H1 (cell line): Measurements from ENCODE around the gene PREB. TPM values are rescaled to one million over a fixed set of nuclear protein-coding genes. Genes with fewer than 3 reads are reported as not detected.

ENCODE experiments used
- CTCF ChIA-PET: fragments of 300-600 bp; sonication (Branson Sonifier 250); formaldehyde crosslinking; loops from one replicate; lab custom pipeline; 2021; ENCODE audit not compliant: partially characterized antibody; lab: Charles Lee
- POLR2A ChIA-PET: fragments of 300-600 bp; sonication (Branson Sonifier 250); formaldehyde crosslinking; loops from one replicate; lab custom pipeline; 2021; ENCODE audit warnings: inconsistent platforms; ENCODE audit not compliant: partially characterized antibody; lab: Charles Lee
- DNase-seq, 2 experiments: peaks; one replicate each; pipeline versions ENCODE4 v3.0.0 to v3.0.0-alpha.2; 2010 to 2022; ENCODE audit warnings: low spot score in 2 of 2, low read depth in 1 of 2, mixed read lengths in 1 of 2
- FAIRE-seq: peaks from 2 replicates; lab custom pipeline; 2011; peaks lifted over from hg19 to GRCh38; lab: Jason Lieb, UNC
- H2AFZ ChIP-seq: 2 replicates; pipeline ENCODE4 v1.8.1; 2012; ENCODE audit warnings: low read length, inconsistent platforms
- H2AK5ac ChIP-seq: 2 replicates; pipeline ENCODE4 v1.6.1; 2013; ENCODE audit warnings: low read depth, low read length
- H2BK120ac ChIP-seq: replicated peaks from 2 replicates; pipeline ENCODE3; 2013; ENCODE audit warnings: low read depth, low read length, inconsistent platforms
- H2BK12ac ChIP-seq: 2 replicates; pipeline ENCODE4 v1.6.1; 2013; ENCODE audit warnings: low read depth, low read length
- H2BK15ac ChIP-seq: 2 replicates; pipeline ENCODE4 v1.6.1; 2013; ENCODE audit warnings: low read length
- H2BK20ac ChIP-seq: 2 replicates; pipeline ENCODE4 v1.6.1; 2013; ENCODE audit warnings: low read length
- H2BK5ac ChIP-seq: 2 replicates; pipeline ENCODE4 v1.6.1; 2013; ENCODE audit warnings: low read depth, low read length
- H3K14ac ChIP-seq: 2 replicates; pipeline ENCODE4 v1.6.1; 2013; ENCODE audit warnings: inconsistent platforms; ENCODE audit not compliant: insufficient read length
- H3K18ac ChIP-seq: 2 replicates; pipeline ENCODE4 v1.6.1; 2013; ENCODE audit warnings: low read length; ENCODE audit errors: extremely low read depth
- H3K23ac ChIP-seq: 2 replicates; pipeline ENCODE4 v1.6.1; 2013; ENCODE audit warnings: inconsistent platforms; ENCODE audit not compliant: insufficient read length
- H3K23me2 ChIP-seq: 2 replicates; pipeline ENCODE4 v1.6.1; 2013; ENCODE audit warnings: low read depth, low read length
- H3K27ac ChIP-seq: 2 replicates; pipeline ENCODE4 v1.6.1; 2011; ENCODE audit warnings: low read depth, low read length, inconsistent platforms
- H3K27me3 ChIP-seq, 4 experiments: replicated peaks in 1 of 4; 1 replicate in 1 of 4; 2 replicates in 3 of 4; pipeline versions ENCODE4 v1.6.1 to v1.8.1; 2011 to 2013; ENCODE audit warnings: low read length in 3 of 4, mild to moderate bottlenecking in 3 of 4, inconsistent platforms in 2 of 4, mixed read lengths in 2 of 4, moderate library complexity in 1 of 4; ENCODE audit not compliant: control insufficient read depth in 3 of 4, insufficient read depth in 3 of 4; ENCODE audit errors: extremely low read depth in 1 of 4
- H3K36me3 ChIP-seq, 4 experiments: 2 replicates each; pipeline versions ENCODE4 v1.6.1 to v1.8.1; 2011 to 2013; ENCODE audit warnings: mild to moderate bottlenecking in 4 of 4, low read length in 3 of 4, moderate library complexity in 2 of 4, control low read depth in 1 of 4, inconsistent platforms in 1 of 4; ENCODE audit not compliant: insufficient read depth in 4 of 4, control insufficient read depth in 2 of 4
- H3K4ac ChIP-seq: replicated peaks from 2 replicates; pipeline ENCODE3; 2013; ENCODE audit warnings: low read length, low read depth, mixed read lengths, inconsistent platforms; ENCODE audit not compliant: insufficient read length
- H3K4me1 ChIP-seq, 4 experiments: replicated peaks in 1 of 4; 1 replicate in 1 of 4; 2 replicates in 3 of 4; pipeline versions ENCODE4 v1.6.1 to v1.8.1; 2011 to 2013; ENCODE audit warnings: low read length in 3 of 4, inconsistent platforms in 2 of 4, mixed read lengths in 1 of 4; ENCODE audit not compliant: insufficient read depth in 4 of 4, control insufficient read depth in 3 of 4
- H3K4me2 ChIP-seq, 2 experiments: 2 replicates each; pipeline versions ENCODE4 v1.6.1 to v1.8.1; 2011 to 2013; ENCODE audit warnings: low read depth in 2 of 2, low read length in 2 of 2, control low read depth in 1 of 2, inconsistent platforms in 1 of 2, mild to moderate bottlenecking in 1 of 2; ENCODE audit not compliant: insufficient read depth in 1 of 2
- H3K4me3 ChIP-seq, 4 experiments: fragments of 200-600, 300-600 bp in 1 of 4; sonication (generic), shearing (Covaris generic), sonication (Bioruptor Twin) in 1 of 4; 2 replicates each; pipeline versions ENCODE4 v1.5.1 to v1.8.1; 2011 to 2016; ENCODE audit warnings: low read length in 4 of 4, low read depth in 3 of 4, control low read depth in 2 of 4, inconsistent platforms in 2 of 4, mild to moderate bottlenecking in 2 of 4, mixed read lengths in 1 of 4, moderate library complexity in 1 of 4; ENCODE audit not compliant: insufficient read depth in 2 of 4; ENCODE audit errors: extremely low read depth in 1 of 4
- H3K56ac ChIP-seq: replicated peaks from 2 replicates; pipeline ENCODE3; 2013; ENCODE audit warnings: low read depth, mild to moderate bottlenecking, mixed read lengths, low read length, inconsistent platforms; ENCODE audit not compliant: insufficient read length
- H3K79me1 ChIP-seq: 2 replicates; pipeline ENCODE4 v1.6.1; 2013; ENCODE audit warnings: low read depth, low read length, control low read depth
- H3K79me2 ChIP-seq, 2 experiments: 2 replicates each; pipeline versions ENCODE4 v1.6.1 to v1.8.1; 2012 to 2013; ENCODE audit warnings: low read length in 2 of 2, mild to moderate bottlenecking in 2 of 2, inconsistent platforms in 1 of 2; ENCODE audit not compliant: insufficient read depth in 2 of 2, control insufficient read depth in 1 of 2
- H3K9ac ChIP-seq, 4 experiments: replicated peaks in 1 of 4; 1 replicate in 1 of 4; 2 replicates in 3 of 4; pipeline versions ENCODE4 v1.6.1 to v1.8.1; 2011 to 2013; ENCODE audit warnings: low read depth in 3 of 4, low read length in 3 of 4, control low read depth in 2 of 4, mild to moderate bottlenecking in 2 of 4, moderate library complexity in 2 of 4, inconsistent platforms in 1 of 4; ENCODE audit errors: extremely low read depth in 1 of 4
- H3K9me3 ChIP-seq, 2 experiments: 2 replicates each; pipeline versions ENCODE4 v1.6.1 to v1.8.1; 2012 to 2013; ENCODE audit warnings: mild to moderate bottlenecking in 2 of 2, moderate library complexity in 2 of 2, control low read depth in 1 of 2, inconsistent platforms in 1 of 2, low read depth in 1 of 2, low read length in 1 of 2, mixed read lengths in 1 of 2; ENCODE audit not compliant: insufficient read depth in 2 of 2
- H4K20me1 ChIP-seq, 2 experiments: replicated peaks in 1 of 2; 2 replicates each; pipeline versions ENCODE3 to v1.8.1; 2011 to 2013; ENCODE audit warnings: inconsistent platforms in 2 of 2, low read length in 2 of 2, mild to moderate bottlenecking in 1 of 2; ENCODE audit not compliant: insufficient read depth in 2 of 2, control insufficient read depth in 1 of 2
- H4K5ac ChIP-seq: 2 replicates; pipeline ENCODE4 v1.6.1; 2013; ENCODE audit warnings: low read length, low read depth, mixed read lengths, inconsistent platforms; ENCODE audit not compliant: insufficient read length
- H4K8ac ChIP-seq: 2 replicates; pipeline ENCODE4 v1.8.0; 2013; ENCODE audit warnings: mild to moderate bottlenecking, moderate library complexity, low read length, inconsistent platforms; ENCODE audit not compliant: insufficient read depth; ENCODE audit errors: extremely low read depth
- H4K91ac ChIP-seq: replicated peaks from 2 replicates; pipeline ENCODE3; 2013; ENCODE audit warnings: low read length, mixed read lengths, inconsistent platforms; ENCODE audit not compliant: insufficient read length
- KDM5A ChIP-seq: fragments of 200-600 bp; IDR thresholded peaks from 2 replicates; pipeline ENCODE4 v1.7.1; 2012; ENCODE audit warnings: mild to moderate bottlenecking, low read length, inconsistent platforms, mixed read lengths
- RFX5 ChIP-seq: IDR thresholded peaks from 2 replicates; pipeline ENCODE4 v1.6.1; 2011; ENCODE audit warnings: low read depth, low read length, improper control_type of control experiment, borderline replicate concordance
- SAP30 ChIP-seq: fragments of 300-600 bp; sonication (generic); IDR thresholded peaks from 2 replicates; pipeline ENCODE4 v1.7.1; 2012; ENCODE audit warnings: low read length, moderate library complexity, mild to moderate bottlenecking, inconsistent platforms; ENCODE audit not compliant: insufficient read depth, insufficient replicate concordance
- SIN3A ChIP-seq, 2 experiments: IDR thresholded peaks in 1 of 2; conservative IDR thresholded peaks in 1 of 2; 2 replicates each; pipeline ENCODE4 v1.6.1; 2011 to 2012; ENCODE audit warnings: low read length in 2 of 2, improper control_type of control experiment in 1 of 2, low read depth in 1 of 2, mild to moderate bottlenecking in 1 of 2
- TEAD4 ChIP-seq: IDR thresholded peaks from 2 replicates; pipeline ENCODE4 v1.6.1; 2012; ENCODE audit warnings: low read depth, low read length, inconsistent platforms, mixed read lengths
- YY1 ChIP-seq: IDR thresholded peaks from 2 replicates; pipeline ENCODE4 v1.6.1; 2011; ENCODE audit warnings: low read depth, mild to moderate bottlenecking, low read length
- WGBS, 2 experiments: shearing (Covaris generic) in 1 of 2; methylation state at CpG; one replicate each; pipeline versions ENCODE4 v1.1.6 to v1.1.7; 2013 to 2015; ENCODE audit warnings: low lambda C conversion rate in 2 of 2, mixed read lengths in 2 of 2, inconsistent platforms in 1 of 2, low coverage in 1 of 2, missing lambda C conversion rate in 1 of 2; ENCODE audit not compliant: insufficient replicate concordance in 2 of 2, insufficient coverage in 1 of 2, insufficient read length in 1 of 2; ENCODE audit errors: extremely low coverage in 1 of 2, missing lambda C conversion rate in 1 of 2; 5-methylcytosine and 5-hydroxymethylcytosine counted together
- polyA plus RNA-seq, 7 experiments: library from polyadenylated mRNA; depleted of rRNA in 3 of 7; stranded (reverse) in 5 of 7; unstranded in 2 of 7; fragments of >200 nt in 5 of 7; fragments of 200-250 nt in 2 of 7; gene quantifications; 1 replicate in 5 of 7; 2 replicates in 1 of 7; 4 replicates in 1 of 7; pipeline versions ENCODE4 v1.2.1 to v1.2.3, GENCODE V29; 2011 to 2013; ENCODE audit warnings: missing spikeins in 2 of 7, mixed read lengths in 2 of 7
- total RNA-seq: library from RNA; stranded (reverse); fragmentation: NEBNext Ultra II Directional; extraction: Animal tissue kit (Norgen Biotek cat#: 25700); gene quantifications from 2 replicates; pipeline ENCODE4 v1.2.1, GENCODE V29; 2021

Gene PREB
- total and polyA plus RNA-seq, 2 of the 8 experiments (the other 6 are each of a cell fraction or from before 2014, with no cell fraction given), result 54.1 to 72.2 TPM

GRCh38 chr2:27117995-27118524, 16.4 kb downstream of the PREB start:
- no peak overlapping the region for H3K23ac ChIP-seq
- no peak overlapping the region for H2AK5ac ChIP-seq
- TF ChIP-seq SAP30 (no peak), RFX5 (no peak), YY1 (no peak), TEAD4 (no peak), KDM5A (no peak), SIN3A (conservative IDR thresholded peaks at IDR 0.05 in 1 of 2, IDR thresholded peaks at IDR 0.05 in 1 of 2; ENCODE audit: low read depth in 1 of 2, low read length in 2 of 2) (no peak)
- H4K20me1 ChIP-seq, result no peaks in the 10 kb centered on the region
- peak overlapping the region; percentile 88; the same call in 1 of the 2 replicates for H4K8ac ChIP-seq
- no peak for DNase-seq
- peak overlapping the region; percentile 94 to 98 for H3K4me2 ChIP-seq
- H2BK15ac ChIP-seq, result no peak overlapping the region
- peaks cover 0 to 12% (median 7%) of the 10 kb centered on the region in 4 experiments; a peak in 5 of 7 replicates for H3K4me1 ChIP-seq
- peaks cover 8 to 56% (median 42%) of the 10 kb centered on the region in 4 experiments for H3K27me3 ChIP-seq
- no peak overlapping the region for H3K56ac ChIP-seq
- ChIA-PET POLR2A (interaction anchor here (0.6 to 1.5 kb wide), 7 partner anchors 8 to 63 kb away, joined by 3 to 5 read pairs (median 4); partner anchors contain the start of gene PREB), CTCF (interaction anchor here (0.7 to 1.2 kb wide), 4 partner anchors 8 to 52 kb away, joined by 3 to 6 read pairs (median 4); no protein-coding TSS in a partner anchor)
- no peak overlapping the region for H2BK120ac ChIP-seq
- peak overlapping the region; percentile 51; the same call in 1 of the 2 replicates for H3K18ac ChIP-seq
- peak overlapping the region; percentile 86; the same call in 1 of the 2 replicates for H2AFZ ChIP-seq
- H3K79me1 ChIP-seq, result no peaks in the 10 kb centered on the region
- H4K5ac ChIP-seq, result no peak overlapping the region
- H3K9ac ChIP-seq, result no peak overlapping the region
- 53% methylated on average over 10 of the region's 14 CpGs; no CpG with 5 or more reads in 1 of the 2 experiments for WGBS, 2 experiments
- H2BK20ac ChIP-seq, result no peak overlapping the region
- no peak overlapping the region for H2BK5ac ChIP-seq
- no peak overlapping the region for H2BK12ac ChIP-seq
- H3K79me2 ChIP-seq, result no peaks in the 10 kb centered on the region
- no peaks in the 10 kb centered on the region for H3K36me3 ChIP-seq
- H3K4ac ChIP-seq, result no peak overlapping the region
- H3K14ac ChIP-seq, result no peak overlapping the region
- FAIRE-seq, result no peak
- no peak overlapping the region for H4K91ac ChIP-seq
- no peak overlapping the region for H3K27ac ChIP-seq
- no peaks in the 10 kb centered on the region for H3K9me3 ChIP-seq
- peak overlapping the region; percentile 40 to 68 (median 52) for H3K4me3 ChIP-seq
- peaks cover 10% of the 10 kb centered on the region for H3K23me2 ChIP-seq
